HFFc6 (cell line): ENCODE results near the gene EIF4G3. TPM values are rescaled to one million over a fixed set of nuclear protein-coding genes. Genes with fewer than 3 reads are reported as not detected.

Source experiments
- DNase-seq: peaks from one replicate; pipeline ENCODE4 v3.0.0-alpha.2; 2018
- H3K27ac Mint-ChIP-seq: 2 replicates; pipeline ENCODE4 v1.8.0; 2020; ENCODE audit warnings: mild to moderate bottlenecking, mixed read lengths
- H3K27me3 Mint-ChIP-seq: 2 replicates; pipeline ENCODE4 v1.8.0; 2021; ENCODE audit warnings: mild to moderate bottlenecking, moderate library complexity, mixed read lengths; ENCODE audit not compliant: insufficient read depth
- H3K36me3 Mint-ChIP-seq: 2 replicates; pipeline ENCODE4 v1.8.0; 2021; ENCODE audit warnings: low read depth, mixed read lengths
- H3K4me1 Mint-ChIP-seq: 2 replicates; pipeline ENCODE4 v1.8.0; 2020; ENCODE audit warnings: low read depth, mixed read lengths
- H3K4me3 Mint-ChIP-seq: 2 replicates; pipeline ENCODE4 v1.8.0; 2020; ENCODE audit warnings: mild to moderate bottlenecking, moderate library complexity, mixed read lengths
- H3K9me3 Mint-ChIP-seq: 2 replicates; pipeline ENCODE4 v1.8.0; 2020; ENCODE audit warnings: mild to moderate bottlenecking, mixed read lengths
- CTCF ChIP-seq: fragments of 200-600 bp; sonication (generic); IDR thresholded peaks from 2 replicates; pipeline ENCODE4 v1.5.0; 2021; ENCODE audit warnings: antibody characterized with exemption, mild to moderate bottlenecking
- total RNA-seq, 6 experiments: library from RNA; stranded (reverse); fragmentation: NEBNext Ultra II Directional; extraction: Animal tissue kit (Norgen Biotek cat#: 25700); gene quantifications; 2 replicates in 1 of 6; 3 replicates in 5 of 6; pipeline ENCODE4 v1.2.3, GENCODE V29; 2021

The EIF4G3 gene
- total RNA-seq, 6 experiments from 2014 or later: 79.5 to 88.6 (median 82.0) TPM

GRCh38 chr1:20837554-20838192 lies 339.0 kb downstream of the EIF4G3 start:
- Mint-ChIP-seq H3K4me3 (no peak overlapping the region), H3K27me3 (no peaks in the 10 kb centered on the region; the same call in 1 of the 2 replicates), H3K27ac (no peak overlapping the region), H3K36me3 (peaks cover 26% of the 10 kb centered on the region), H3K4me1 (peaks cover 24% of the 10 kb centered on the region), H3K9me3 (no peaks in the 10 kb centered on the region)
- no peak for DNase-seq
- TF ChIP-seq CTCF: no peak

GRCh38 chr1:20836230-20836629 lies 340.5 kb downstream of the EIF4G3 start:
- TF ChIP-seq CTCF: no peak
- H3K27ac Mint-ChIP-seq: peak overlapping the region; percentile 14; the same call in 1 of the 2 replicates
- H3K9me3 Mint-ChIP-seq: no peaks in the 10 kb centered on the region
- H3K36me3 Mint-ChIP-seq: peaks cover 26% of the 10 kb centered on the region
- no peaks in the 10 kb centered on the region; the same call in 1 of the 2 replicates for H3K27me3 Mint-ChIP-seq
- peaks cover 24% of the 10 kb centered on the region for H3K4me1 Mint-ChIP-seq
- no peak for DNase-seq
- no peak overlapping the region; the same call in 1 of the 2 replicates for H3K4me3 Mint-ChIP-seq

GRCh38 chr1:20834780-20835179 lies 341.9 kb downstream of the EIF4G3 start:
- H3K4me1 Mint-ChIP-seq: peaks cover 32% of the 10 kb centered on the region
- peak overlapping the region; percentile 3; the same call in 1 of the 2 replicates for H3K27ac Mint-ChIP-seq
- H3K27me3 Mint-ChIP-seq: no peaks in the 10 kb centered on the region; the same call in 1 of the 2 replicates
- H3K4me3 Mint-ChIP-seq: no peak overlapping the region
- H3K36me3 Mint-ChIP-seq: peaks cover 26% of the 10 kb centered on the region
- H3K9me3 Mint-ChIP-seq: no peaks in the 10 kb centered on the region
- no peak for DNase-seq
- TF ChIP-seq CTCF: no peak

GRCh38 chr1:20834192-20834591 lies 342.5 kb downstream of the EIF4G3 start:
- DNase-seq: no peak
- Mint-ChIP-seq H3K36me3 (peaks cover 26% of the 10 kb centered on the region), H3K9me3 (no peaks in the 10 kb centered on the region)

GRCh38 chr1:20830378-20830777 lies 346.3 kb downstream of the EIF4G3 start:
- peaks cover 35% of the 10 kb centered on the region for H3K36me3 Mint-ChIP-seq
- TF ChIP-seq CTCF: no peak
- peaks cover 3% of the 10 kb centered on the region for H3K27me3 Mint-ChIP-seq
- H3K4me1 Mint-ChIP-seq: peaks cover 28% of the 10 kb centered on the region
- no peak overlapping the region for H3K27ac Mint-ChIP-seq
- no peak for DNase-seq
- H3K4me3 Mint-ChIP-seq: no peak overlapping the region
- H3K9me3 Mint-ChIP-seq: no peaks in the 10 kb centered on the region

More at GRCh38 chr1:20834192-20834591, 342.5 kb downstream of the EIF4G3 start:
- H3K4me1 Mint-ChIP-seq: peaks cover 37% of the 10 kb centered on the region
- peak overlapping the region; percentile 3; the same call in 1 of the 2 replicates for H3K27ac Mint-ChIP-seq
- TF ChIP-seq CTCF: no peak
- H3K4me3 Mint-ChIP-seq: no peak overlapping the region
- H3K27me3 Mint-ChIP-seq: no peaks in the 10 kb centered on the region; the same call in 1 of the 2 replicates
